ENCODE results near the gene AIP. TPM values are rescaled to one million over a fixed set of nuclear protein-coding genes. Genes with fewer than 3 reads are reported as not detected.
A peak's percentile ranks its signal among the peaks of the same experiment; 100 is the strongest.

The AIP gene
- total and polyA plus RNA-seq, 9 of the 15 experiments (the other 6 are each of a cell fraction or from before 2014, with no cell fraction given) = 5.2 to 92.5 (median 52.7) TPM

- TF ChIP-seq CEBPZ (IDR thresholded peaks at IDR 0.05; ENCODE audit: borderline replicate concordance, low read depth, low read length) (no peak), ZNF449 (CRISPR knock-in tag; IDR thresholded peaks at IDR 0.05) (no peak), EWSR1 (IDR thresholded peaks at IDR 0.05; ENCODE audit: borderline replicate concordance, low read depth, partially characterized antibody) (no peak), ZNF408 (CRISPR knock-in tag; IDR thresholded peaks at IDR 0.05; ENCODE audit: low read depth) (no peak), ETV5 (CRISPR knock-in tag; IDR thresholded peaks at IDR 0.05; ENCODE audit: low read depth) (no peak), TAL1 (IDR thresholded peaks at IDR 0.05) (no peak), ZNF583 (CRISPR knock-in tag; IDR thresholded peaks at IDR 0.05) (0 out of 2 replicates have a peak, but pooled peaks have one; percentile 17), ZNF277 (CRISPR knock-in tag; IDR thresholded peaks at IDR 0.05; ENCODE audit: borderline replicate concordance) (no peak), PHF8 (IDR thresholded peaks at IDR 0.05; ENCODE audit: borderline replicate concordance, low read length) (peak; percentile 63; the same call in 1 of the 2 replicates), ZC3H4 (CRISPR knock-in tag; IDR thresholded peaks at IDR 0.05; ENCODE audit: borderline replicate concordance) (0 out of 2 replicates have a peak, but pooled peaks have one; percentile 4), RBM14 (IDR thresholded peaks at IDR 0.05; ENCODE audit: borderline replicate concordance, insufficient read depth, low read depth, low read length) (no peak), CBX5 (IDR thresholded peaks at IDR 0.05; ENCODE audit: borderline replicate concordance, low read depth) (no peak), ZNF511 (CRISPR knock-in tag; IDR thresholded peaks at IDR 0.05) (no peak), MYNN (IDR thresholded peaks at IDR 0.05) (no peak), MYNN (CRISPR knock-in tag; IDR thresholded peaks at IDR 0.05) (no peak), HMGXB4 (CRISPR knock-in tag; IDR thresholded peaks at IDR 0.05) (0 out of 2 replicates have a peak, but pooled peaks have one; percentile 46), MAFG (tag; conservative IDR thresholded peaks at IDR 0.05) (no peak), ZBTB7A (IDR thresholded peaks at IDR 0.05; ENCODE audit: borderline replicate concordance, control insufficient read depth, low read depth, low read length) (peak; percentile 92; the same call in 1 of the 2 replicates)
Measured at GRCh38 chr11:67504950-67505581, 22.2 kb downstream of the AIP start, which contains the start of gene PITPNM1 (continued).

Measured in K562 (cell line).